ENCODE data around the gene CSTF1. TPM values are rescaled to one million over a fixed set of nuclear protein-coding genes. Genes with fewer than 3 reads are reported as not detected.

CSTF1 gene
- total RNA-seq, 1 donor, result 25.0 TPM

GRCh38 chr20:56359212-56360132 lies 33.0 kb upstream of the CSTF1 start:
- no peaks in the 10 kb centered on the region for H3K27me3 ChIP-seq (ENCODE audit: insufficient read depth, low read length)
- peaks cover 5% of the 10 kb centered on the region for H3K36me3 ChIP-seq (ENCODE audit: insufficient read depth, low read length)
- peak overlapping the region; percentile 87 for H2AFZ ChIP-seq (ENCODE audit: low read length)
- no peak for TF ChIP-seq CTCF (IDR thresholded peaks at IDR 0.05; ENCODE audit: extremely low read depth, low read depth, low read length)
- H3K27ac ChIP-seq (ENCODE audit: low read depth, low read length), result peak overlapping the region; percentile 62
- peaks cover 14% of the 10 kb centered on the region for H3K4me1 ChIP-seq (ENCODE audit: insufficient read depth, low read length)
- DNase-seq (ENCODE audit: insufficient read length, low spot score, missing footprints), result peak; percentile 92
- H3K9me3 ChIP-seq (ENCODE audit: low read depth, low read length), result no peaks in the 10 kb centered on the region
- H4K20me1 ChIP-seq (ENCODE audit: insufficient read depth, low read length), result peaks cover 12% of the 10 kb centered on the region
- peaks cover 42% of the 10 kb centered on the region for H3K79me2 ChIP-seq (ENCODE audit: insufficient read depth, low read length)
- H3K4me3 ChIP-seq (ENCODE audit: insufficient read depth, low read length), result peak overlapping the region; percentile 75
- H3K4me2 ChIP-seq (ENCODE audit: insufficient read depth, low read length), result peak overlapping the region; percentile 89

- peak overlapping the region; percentile 87 for H2AFZ ChIP-seq (ENCODE audit: low read length)
- peak overlapping the region; percentile 62 for H3K27ac ChIP-seq (ENCODE audit: low read depth, low read length)
- no peak for TF ChIP-seq CTCF (IDR thresholded peaks at IDR 0.05; ENCODE audit: extremely low read depth, low read depth, low read length)
- peaks cover 12% of the 10 kb centered on the region for H4K20me1 ChIP-seq (ENCODE audit: insufficient read depth, low read length)
- no peaks in the 10 kb centered on the region for H3K9me3 ChIP-seq (ENCODE audit: low read depth, low read length)
- DNase-seq (ENCODE audit: insufficient read length, low spot score, missing footprints), result peak; percentile 82
- H3K79me2 ChIP-seq (ENCODE audit: insufficient read depth, low read length), result peaks cover 42% of the 10 kb centered on the region
- H3K27me3 ChIP-seq (ENCODE audit: insufficient read depth, low read length), result no peaks in the 10 kb centered on the region
- H3K36me3 ChIP-seq (ENCODE audit: insufficient read depth, low read length), result peaks cover 5% of the 10 kb centered on the region
- H3K4me2 ChIP-seq (ENCODE audit: insufficient read depth, low read length), result peak overlapping the region; percentile 89
- H3K4me1 ChIP-seq (ENCODE audit: insufficient read depth, low read length), result peaks cover 14% of the 10 kb centered on the region
- H3K4me3 ChIP-seq (ENCODE audit: insufficient read depth, low read length), result peak overlapping the region; percentile 75
These were observed 32.1 kb upstream of the CSTF1 start for GRCh38 chr20:56360133-56360907.

GRCh38 chr20:56360908-56361205 lies 31.6 kb upstream of the CSTF1 start:
- peak overlapping the region; percentile 89 for H3K4me2 ChIP-seq (ENCODE audit: insufficient read depth, low read length)
- no peaks in the 10 kb centered on the region for H3K27me3 ChIP-seq (ENCODE audit: insufficient read depth, low read length)
- peaks cover 42% of the 10 kb centered on the region for H3K79me2 ChIP-seq (ENCODE audit: insufficient read depth, low read length)
- peak; percentile 6 for DNase-seq (ENCODE audit: insufficient read length, low spot score, missing footprints)
- H3K9me3 ChIP-seq (ENCODE audit: low read depth, low read length), result no peaks in the 10 kb centered on the region
- H3K4me3 ChIP-seq (ENCODE audit: insufficient read depth, low read length), result no peak overlapping the region
- peaks cover 12% of the 10 kb centered on the region for H4K20me1 ChIP-seq (ENCODE audit: insufficient read depth, low read length)
- no peak for TF ChIP-seq CTCF (IDR thresholded peaks at IDR 0.05; ENCODE audit: extremely low read depth, low read depth, low read length)
- peaks cover 14% of the 10 kb centered on the region for H3K4me1 ChIP-seq (ENCODE audit: insufficient read depth, low read length)
- no peak overlapping the region for H2AFZ ChIP-seq (ENCODE audit: low read length)
- H3K36me3 ChIP-seq (ENCODE audit: insufficient read depth, low read length), result peaks cover 6% of the 10 kb centered on the region
- no peak overlapping the region for H3K27ac ChIP-seq (ENCODE audit: low read depth, low read length)

GRCh38 chr20:56361900-56362299 lies 30.5 kb upstream of the CSTF1 start:
- Histone ChIP-seq H3K27ac (ENCODE audit: low read depth, low read length) (no peak overlapping the region), H2AFZ (ENCODE audit: low read length) (no peak overlapping the region), H3K9me3 (ENCODE audit: low read depth, low read length) (no peaks in the 10 kb centered on the region), H3K4me3 (ENCODE audit: insufficient read depth, low read length) (no peak overlapping the region), H3K36me3 (ENCODE audit: insufficient read depth, low read length) (peaks cover 14% of the 10 kb centered on the region), H4K20me1 (ENCODE audit: insufficient read depth, low read length) (peaks cover 12% of the 10 kb centered on the region), H3K27me3 (ENCODE audit: insufficient read depth, low read length) (no peaks in the 10 kb centered on the region), H3K4me2 (ENCODE audit: insufficient read depth, low read length) (no peak overlapping the region), H3K4me1 (ENCODE audit: insufficient read depth, low read length) (peaks cover 14% of the 10 kb centered on the region), H3K79me2 (ENCODE audit: insufficient read depth, low read length) (peaks cover 42% of the 10 kb centered on the region)
- no peak for TF ChIP-seq CTCF (IDR thresholded peaks at IDR 0.05; ENCODE audit: extremely low read depth, low read depth, low read length)
- DNase-seq (ENCODE audit: insufficient read length, low spot score, missing footprints), result no peak
